Stimulated activated CD8-positive, alpha-beta memory T cell treated with anti-CD3 and anti-CD28 coated beads, Interleukin-12 subunit alpha, Interleukin-12 subunit beta, amount 100 ng/mL, for 1 hour (primary cell): ENCODE results near the gene ZNF322.

ENCODE experiments used
- DNase-seq: peaks from one replicate; pipeline ENCODE4 v3.0.0-alpha.2; 2020; ENCODE audit warnings: low read depth

The ZNF322 gene

DNA sequence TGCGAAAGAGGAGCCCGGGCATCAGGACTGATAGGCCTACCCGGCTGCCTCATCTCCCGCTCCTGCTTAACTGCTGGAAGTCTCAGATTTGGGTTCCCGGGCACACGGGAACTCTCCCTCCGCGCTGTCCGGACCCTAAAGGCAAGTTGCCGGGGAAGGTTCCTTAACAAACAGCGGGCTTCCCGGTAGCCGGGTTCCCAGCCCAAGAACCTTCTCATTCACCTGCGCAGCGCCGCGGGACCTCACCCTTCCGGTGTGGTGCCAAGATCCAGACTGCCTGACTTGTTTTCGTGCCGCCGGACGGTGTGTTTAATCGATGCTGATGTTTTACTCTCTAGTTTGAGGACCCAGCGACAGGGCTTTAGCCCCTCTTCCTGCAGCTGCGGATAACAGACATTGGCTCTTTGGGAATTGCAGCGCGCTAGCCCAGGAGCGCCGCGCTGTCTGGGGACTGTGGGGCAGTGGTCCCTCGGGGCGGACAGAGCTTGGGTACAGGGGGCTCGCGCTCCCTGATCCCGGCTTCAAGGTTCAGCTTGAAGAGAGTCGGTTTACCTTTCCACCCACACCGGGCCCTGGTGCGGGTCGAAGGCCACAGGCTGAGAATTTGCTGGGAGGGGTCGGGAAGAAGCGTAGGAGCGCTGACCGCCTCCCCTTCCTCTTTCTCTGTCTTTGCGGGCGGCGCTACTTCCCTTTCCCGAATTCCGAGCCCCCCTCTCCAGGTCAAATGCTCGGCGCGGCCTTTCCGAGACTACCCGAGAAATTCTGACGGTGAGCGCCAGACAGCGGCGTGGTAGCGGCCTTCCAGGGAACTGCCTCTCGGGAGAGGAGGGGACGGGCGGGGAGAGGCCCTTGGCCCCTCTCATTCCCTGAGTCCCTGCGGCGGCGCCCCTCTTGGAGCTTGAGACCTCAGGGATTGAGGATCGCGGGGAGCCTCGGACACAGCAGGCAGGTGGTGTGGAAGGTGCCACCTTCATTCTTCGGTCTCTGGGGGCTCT, 45.6 kb downstream of the ZNF322 start:
- no peak for DNase-seq

- no peak for DNase-seq
Observed at GRCh38 chr6:26613201-26613600, 46.3 kb downstream of the ZNF322 start.

DNA sequence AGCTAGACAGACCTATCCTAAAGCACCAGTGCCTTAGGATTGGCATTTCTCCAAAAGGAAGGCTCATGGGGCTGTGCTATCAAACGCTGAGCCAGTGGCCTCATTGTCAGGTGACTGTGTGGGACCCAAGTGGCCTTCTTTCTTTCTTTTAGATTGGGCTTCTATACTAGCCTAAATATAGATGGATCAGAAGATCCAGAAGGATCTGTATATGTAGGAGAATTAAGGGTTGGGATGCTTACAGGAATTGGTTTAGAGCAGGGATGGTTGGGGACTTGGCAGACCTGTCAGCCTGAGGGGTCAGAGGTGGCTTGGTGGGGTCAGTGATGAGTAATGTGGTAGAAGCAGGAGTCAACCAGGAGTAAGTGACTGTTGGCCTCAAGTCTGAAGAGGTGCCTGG, 47.9 kb downstream of the ZNF322 start:
- DNase-seq: no peak

DNA sequence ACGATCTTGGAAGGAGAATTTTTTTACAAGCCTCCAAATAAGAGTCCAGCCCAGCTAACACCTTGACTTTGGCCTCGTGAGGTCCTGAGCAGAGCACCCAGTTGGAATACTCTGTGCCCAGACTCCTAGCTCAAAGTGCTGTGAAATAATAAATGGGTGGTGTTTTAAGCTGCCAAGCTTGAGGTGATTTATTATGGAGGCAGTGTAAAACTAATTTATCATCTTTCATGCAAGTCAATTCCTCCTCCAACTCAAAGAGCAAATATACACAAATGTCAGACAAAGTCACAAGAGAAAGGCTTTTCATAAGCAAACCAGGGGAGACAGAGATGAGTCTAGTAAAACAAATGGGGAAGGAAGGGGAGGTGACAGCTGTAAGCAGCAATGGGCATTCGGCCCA, 50.1 kb downstream of the ZNF322 start:
- DNase-seq: no peak

- DNase-seq: peak; percentile 40
Observed at GRCh38 chr6:26607434-26608230, 51.9 kb downstream of the ZNF322 start.

GRCh38 chr6:26604797-26605196, 54.7 kb downstream of the ZNF322 start:
- DNase-seq: no peak

DNA sequence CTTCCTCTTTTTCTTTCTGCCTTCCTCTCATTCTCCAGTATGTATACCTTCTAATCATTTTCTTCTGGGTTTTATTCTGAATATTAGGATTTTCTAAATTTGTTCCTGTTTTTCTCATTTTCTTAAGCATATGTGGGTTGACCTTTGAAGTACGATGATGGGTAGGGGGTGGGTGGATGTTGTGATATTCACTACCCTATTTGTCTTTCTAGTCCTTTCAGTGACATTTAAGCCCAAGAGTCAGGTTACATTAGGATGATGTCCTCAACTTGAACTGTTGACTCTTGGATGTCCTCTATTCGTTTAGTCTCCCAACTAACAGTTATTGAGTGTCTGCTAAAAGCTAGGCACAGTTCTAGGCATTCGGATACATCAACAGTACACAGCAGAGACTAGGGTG, 55.5 kb downstream of the ZNF322 start:
- DNase-seq: no peak

DNA sequence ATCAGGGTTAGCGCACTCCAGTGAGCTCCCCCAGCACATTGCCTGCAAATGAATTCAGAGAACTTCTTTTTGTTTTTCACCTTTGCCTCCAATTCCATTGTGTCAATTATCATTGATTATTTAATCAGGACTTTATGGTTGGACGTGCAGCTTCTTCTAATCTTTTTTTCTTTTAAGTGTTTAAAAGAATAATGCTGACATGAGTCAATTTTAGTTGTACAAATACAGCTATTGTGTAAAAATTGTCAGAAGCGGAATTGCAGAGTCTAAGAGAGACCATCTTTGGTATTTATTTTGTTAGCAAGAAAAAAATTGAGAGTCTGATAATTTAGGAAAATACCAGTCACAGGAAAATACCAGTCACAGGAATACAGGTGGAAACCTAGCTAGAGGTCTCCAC, 57.3 kb downstream of the ZNF322 start:
- no peak for DNase-seq

DNA sequence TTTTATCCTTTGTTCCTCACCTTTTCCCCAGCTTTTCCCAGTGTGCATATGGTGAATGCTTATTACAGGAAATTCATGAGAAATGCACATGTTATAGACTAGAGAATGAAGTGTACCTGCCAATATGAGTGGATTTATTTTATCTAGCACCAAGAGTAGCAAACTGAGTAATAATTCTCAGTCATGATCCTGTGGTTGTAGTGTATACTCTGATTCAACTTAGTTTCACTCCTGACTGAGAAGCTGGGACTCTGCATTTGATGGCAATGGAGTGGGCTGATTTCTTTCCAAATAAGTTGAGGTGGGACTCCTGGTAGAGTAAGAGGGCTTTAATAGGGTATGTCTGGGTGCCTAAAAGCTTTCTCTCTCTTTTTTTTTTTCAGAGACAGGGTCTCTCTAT, 58.8 kb downstream of the ZNF322 start:
- no peak for DNase-seq

- no peak for DNase-seq
Observed at GRCh38 chr6:26599591-26599990, 60.0 kb downstream of the ZNF322 start.

DNA sequence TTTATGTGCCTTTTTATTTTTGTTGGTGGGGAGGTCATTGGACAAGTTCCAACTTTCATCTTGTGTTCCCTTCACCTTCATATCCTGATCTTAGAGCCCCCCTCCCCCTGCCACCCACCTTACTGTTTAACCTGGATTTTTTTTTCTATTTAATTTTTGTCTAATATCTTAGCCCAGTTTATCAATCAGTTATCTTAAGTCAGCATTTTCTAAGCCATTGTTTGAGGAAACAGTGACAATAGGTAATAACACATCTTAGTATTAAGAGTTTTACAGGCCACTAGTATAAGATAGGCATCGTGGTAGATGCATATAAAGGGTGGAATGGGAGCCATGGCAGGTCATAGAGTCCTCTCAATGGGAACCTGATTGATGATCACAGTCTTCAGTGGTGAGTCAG, 60.4 kb downstream of the ZNF322 start:
- DNase-seq: no peak

GRCh38 chr6:26598267-26598666, 61.3 kb downstream of the ZNF322 start:
- no peak for DNase-seq

DNA sequence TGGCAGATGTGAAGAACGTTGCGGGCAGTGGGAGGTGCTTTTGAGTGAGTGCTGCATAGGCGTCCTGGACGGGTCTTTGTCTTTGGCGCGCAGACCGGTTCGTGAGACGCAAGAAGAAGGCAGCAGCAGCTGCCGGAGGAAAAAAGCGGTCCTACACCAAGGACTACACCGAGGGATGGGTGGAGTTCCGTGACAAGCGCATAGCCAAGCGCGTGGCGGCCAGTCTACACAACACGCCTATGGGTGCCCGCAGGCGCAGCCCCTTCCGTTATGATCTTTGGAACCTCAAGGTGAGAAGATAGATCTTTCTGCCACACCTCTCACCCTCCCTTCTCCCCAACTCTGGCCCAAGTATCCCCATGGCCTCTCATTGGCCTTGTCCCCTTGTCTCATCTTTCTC, 61.7 kb downstream of the ZNF322 start:
- DNase-seq: no peak

DNA sequence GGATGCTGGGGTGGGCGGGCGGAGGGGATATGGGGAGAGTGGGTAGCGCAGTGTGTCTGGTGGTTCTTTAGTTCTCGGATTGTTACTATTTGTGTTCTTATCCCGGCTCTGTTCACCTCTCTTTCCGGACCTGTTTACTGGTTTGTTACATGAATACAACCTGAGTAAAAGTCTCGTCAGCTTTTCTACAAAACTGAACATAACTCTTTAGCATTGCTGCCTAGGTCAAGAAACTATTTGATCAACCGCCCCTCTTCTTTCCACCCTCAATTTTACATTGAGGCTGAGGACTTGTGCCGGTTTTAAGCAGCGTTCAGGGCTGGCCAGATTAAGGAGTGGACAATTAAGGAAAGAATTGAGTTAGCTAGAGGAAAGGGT, 62.2 kb downstream of the ZNF322 start:
- no peak for DNase-seq

- peak; percentile 98 for DNase-seq
Observed at GRCh38 chr6:26596579-26597388, 62.8 kb downstream of the ZNF322 start, which contains the start of gene ABT1. Gene ABT1, plus strand, starts transcription at chr6:26596953. Its CDS starts 30 bp downstream, at chr6:26596983.

- DNase-seq: peak; percentile 82
Observed at GRCh38 chr6:26595669-26596269, 63.8 kb downstream of the ZNF322 start.

GRCh38 chr6:26594730-26595632, 64.6 kb downstream of the ZNF322 start:
- no peak for DNase-seq

- no peak for DNase-seq
Observed at GRCh38 chr6:26594131-26594498, 65.4 kb downstream of the ZNF322 start.

DNA sequence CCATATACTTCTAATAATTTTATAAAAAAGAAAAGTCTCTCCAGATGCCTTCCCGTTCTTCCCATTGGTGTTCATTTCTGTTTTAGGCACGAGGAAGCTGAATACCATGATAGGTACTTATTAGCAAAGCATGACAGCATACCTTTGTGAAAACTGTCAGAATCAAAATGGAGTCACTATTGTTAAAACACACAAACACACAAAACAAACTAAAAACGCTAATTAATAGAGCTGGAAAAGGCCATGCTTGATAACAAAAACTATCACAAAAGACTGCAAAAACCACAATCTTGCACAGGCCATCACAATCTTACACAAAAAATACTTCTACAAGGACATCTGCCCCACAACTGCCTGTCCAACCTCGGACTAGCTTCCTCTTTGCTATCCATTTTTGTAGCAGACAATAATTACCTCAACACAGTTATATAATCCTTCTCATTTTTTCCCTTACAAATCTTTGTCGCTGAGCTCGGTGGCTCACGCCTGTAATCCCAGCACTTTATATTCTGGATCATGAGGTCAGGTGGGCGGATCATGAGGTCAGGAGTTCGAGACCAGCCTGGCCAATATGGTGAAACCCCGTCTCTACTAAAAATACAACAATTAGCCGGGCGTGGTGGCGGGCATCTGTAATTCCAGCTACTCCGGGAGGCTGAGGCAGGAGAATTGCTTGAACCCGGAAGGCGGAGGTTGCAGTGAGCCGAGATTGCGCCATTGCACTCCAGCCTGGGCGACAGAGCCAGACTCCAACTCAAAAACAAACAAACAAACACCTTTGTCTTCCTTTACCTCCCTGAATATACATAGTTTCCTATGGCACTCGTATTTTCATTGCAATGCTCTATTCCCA, 66.0 kb downstream of the ZNF322 start:
- no peak for DNase-seq

GRCh38 chr6:26592649-26593048, 66.9 kb downstream of the ZNF322 start:
- no peak for DNase-seq
